Colonic mucosa (tissue), 4 donors: ENCODE data around the gene SIPA1L3. TPM values are rescaled to one million over a fixed set of nuclear protein-coding genes. Genes with fewer than 3 reads are reported as not detected.

Source experiments
- DNase-seq: peaks from one replicate; pipeline ENCODE4 v3.0.0-alpha.2; 2020
- H3K27ac ChIP-seq: fragments of 200-600 bp; one replicate; pipeline ENCODE4 v1.8.0; 2021
- H3K27me3 ChIP-seq: fragments of 200-600 bp; one replicate; pipeline ENCODE4 v1.8.0; 2021
- H3K36me3 ChIP-seq: fragments of 200-600 bp; one replicate; pipeline ENCODE4 v1.8.0; 2021
- H3K4me1 ChIP-seq: fragments of 200-600 bp; one replicate; pipeline ENCODE4 v1.8.0; 2021; ENCODE audit warnings: mild to moderate bottlenecking
- H3K4me3 ChIP-seq: fragments of 200-600 bp; one replicate; pipeline ENCODE4 v1.8.0; 2021
- H3K9ac ChIP-seq, 2 donors: one replicate each; pipeline ENCODE4 v1.7.0; 2013; ENCODE audit warnings: control low read depth in 2 of 2, low read depth in 2 of 2, low read length in 2 of 2
- H3K9me3 ChIP-seq: fragments of 200-600 bp; one replicate; pipeline ENCODE4 v1.8.0; 2021
- CTCF ChIP-seq: fragments of 200-600 bp; IDR thresholded peaks from one replicate; pipeline ENCODE4 v1.8.0; 2022; ENCODE audit warnings: antibody characterized with exemption, mild to moderate bottlenecking
- intact Hi-C: fragments of 100-400 bp; cut with DNase I; formaldehyde crosslinking; loops from one replicate; pipeline ENCODE4 v1.14.1; 2022
- total RNA-seq, 2 donors: library from RNA; stranded (reverse); fragmentation: NEBNext Ultra II Directional in 1 of 2; extraction: Animal tissue kit (Norgen Biotek cat#: 25700) in 1 of 2; gene quantifications; one replicate each; pipeline ENCODE4 v1.2.1, GENCODE V29; 2021
- donor health status: healthy.
- donor health status: DM: no; HTN: no; CAD: no.
- donor health status: DM: no; HTN: no; CAD: no.

Gene SIPA1L3
- total RNA-seq, 2 donors from 2014 or later: 98.6 to 113 TPM

GRCh38 chr19:38209671-38210457 is 302.9 kb downstream of the SIPA1L3 start:
- H3K36me3 ChIP-seq: no peaks in the 10 kb centered on the region
- TF ChIP-seq CTCF: no peak
- no peaks in the 10 kb centered on the region for H3K4me1 ChIP-seq
- H3K4me3 ChIP-seq: no peak overlapping the region
- intact Hi-C loops: no loop called here
- no peak overlapping the region for H3K27ac ChIP-seq
- peak; percentile 56 for DNase-seq
- H3K9me3 ChIP-seq: no peaks in the 10 kb centered on the region
- no peak overlapping the region for H3K9ac ChIP-seq
- peaks cover 29% of the 10 kb centered on the region for H3K27me3 ChIP-seq

GRCh38 chr19:38210458-38210987 is 303.5 kb downstream of the SIPA1L3 start:
- Histone ChIP-seq H3K4me1 (no peaks in the 10 kb centered on the region), H3K36me3 (no peaks in the 10 kb centered on the region), H3K27me3 (peaks cover 29% of the 10 kb centered on the region), H3K9ac (no peak overlapping the region), H3K4me3 (no peak overlapping the region), H3K27ac (no peak overlapping the region), H3K9me3 (no peaks in the 10 kb centered on the region)
- intact Hi-C loops: no loop called here
- DNase-seq: peak; percentile 40
- TF ChIP-seq CTCF: no peak

GRCh38 chr19:38211151-38211591 is 304.2 kb downstream of the SIPA1L3 start:
- Histone ChIP-seq H3K4me3 (no peak overlapping the region), H3K9me3 (no peaks in the 10 kb centered on the region), H3K27ac (no peak overlapping the region), H3K4me1 (no peaks in the 10 kb centered on the region), H3K9ac (no peak overlapping the region), H3K27me3 (peaks cover 29% of the 10 kb centered on the region), H3K36me3 (no peaks in the 10 kb centered on the region)
- intact Hi-C loops: no loop called here
- no peak for DNase-seq
- TF ChIP-seq CTCF: no peak

- Histone ChIP-seq H3K36me3 (no peaks in the 10 kb centered on the region), H3K4me1 (no peaks in the 10 kb centered on the region), H3K9ac (no peak overlapping the region), H3K27ac (no peak overlapping the region), H3K4me3 (no peak overlapping the region), H3K27me3 (peaks cover 29% of the 10 kb centered on the region), H3K9me3 (no peaks in the 10 kb centered on the region)
- no peak for DNase-seq
- intact Hi-C loops: no loop called here
- no peak for TF ChIP-seq CTCF
Measured at GRCh38 chr19:38211766-38212165, 304.8 kb downstream of the SIPA1L3 start.

GRCh38 chr19:38213469-38213868 is 306.5 kb downstream of the SIPA1L3 start:
- no peak overlapping the region for H3K27ac ChIP-seq
- no peak overlapping the region for H3K4me3 ChIP-seq
- no peak for DNase-seq
- H3K9ac ChIP-seq: no peak overlapping the region
- H3K9me3 ChIP-seq: no peaks in the 10 kb centered on the region
- H3K27me3 ChIP-seq: peaks cover 29% of the 10 kb centered on the region
- intact Hi-C loops: no loop called here
- no peak for TF ChIP-seq CTCF
- no peaks in the 10 kb centered on the region for H3K36me3 ChIP-seq
- no peaks in the 10 kb centered on the region for H3K4me1 ChIP-seq
